Transverse colon (tissue), 4 donors: ENCODE results near the gene EEPD1. TPM values are rescaled to one million over a fixed set of nuclear protein-coding genes. Genes with fewer than 3 reads are reported as not detected.

Experiments used
- DNase-seq: peaks from one replicate; pipeline ENCODE4 v3.0.0-alpha.2; 2019
- H3K27ac ChIP-seq, 4 donors: fragments of 200-600 bp; sonication (generic); 2 replicates each; pipeline ENCODE4 v1.5.1; 2016 to 2018; ENCODE audit warnings: inconsistent platforms in 4 of 4
- H3K27me3 ChIP-seq: fragments of 200-600 bp; sonication (generic); 2 replicates; pipeline ENCODE4 v1.5.1; 2017; ENCODE audit warnings: inconsistent platforms
- H3K36me3 ChIP-seq, 4 donors: fragments of 200-600 bp; sonication (generic); 2 replicates each; pipeline ENCODE4 v1.5.1; 2017 to 2019; ENCODE audit warnings: inconsistent platforms in 4 of 4
- H3K4me1 ChIP-seq, 4 donors: fragments of 200-600 bp; sonication (generic); 2 replicates each; pipeline ENCODE4 v1.5.1; 2017 to 2020; ENCODE audit warnings: inconsistent platforms in 4 of 4
- H3K4me3 ChIP-seq, 4 donors: fragments of 200-600 bp; sonication (generic); 1 replicate in 1 of 4; 2 replicates in 3 of 4; pipeline versions ENCODE4 v1.5.1 to v1.6.1; 2017 to 2019; ENCODE audit warnings: inconsistent platforms in 4 of 4
- H3K9me3 ChIP-seq, 2 donors: fragments of 200-600 bp; sonication (generic); 2 replicates each; pipeline ENCODE4 v1.5.1; 2017 to 2019; ENCODE audit warnings: inconsistent platforms in 2 of 2
- EP300 ChIP-seq: sonication (generic); formaldehyde crosslinking; IDR thresholded peaks from one replicate; pipeline ENCODE4 v1.6.1; 2017; ENCODE audit warnings: antibody characterized with exemption, low read depth
- POLR2A ChIP-seq: fragments of 450-650 bp; IDR thresholded peaks from one replicate; pipeline ENCODE4 v1.6.1; 2016; ENCODE audit warnings: antibody characterized with exemption, mild to moderate bottlenecking, moderate library complexity
- POLR2AphosphoS5 ChIP-seq, 3 donors: sonication (generic); formaldehyde crosslinking; IDR thresholded peaks; one replicate each; pipeline ENCODE4 v1.6.1; 2016; ENCODE audit warnings: antibody characterized with exemption in 3 of 3
- WGBS, 2 donors: methylation state at CpG; one replicate each; pipeline ENCODE4 v1.1.5; 2018; ENCODE audit warnings: low coverage in 1 of 2; 5-methylcytosine and 5-hydroxymethylcytosine counted together
- in situ Hi-C, 4 donors: fragments of 200-750 bp; cut with MboI; loops; one replicate each; pipeline versions ENCODE4 v1.15.0 to v1.15.1; 2017; ENCODE audit warnings: low sequenced_read_pairs in 3 of 4, low pct_ligation_motif_present in 1 of 4, low pct_unique_long_range_greater_than_20kb in 1 of 4
- intact Hi-C: fragments of 100-400 bp; cut with DNase I; formaldehyde crosslinking; loops from one replicate; pipeline ENCODE4 v1.15.1; 2023; ENCODE audit warnings: low total_unique reads
- total RNA-seq, 4 donors: library from RNA; depleted of rRNA; stranded (reverse); fragments of >200 nt; gene quantifications; one replicate each; pipeline ENCODE4 v1.1.0, GENCODE V29; 2016
- TF ChIP-seq, protein P1 (sequence below), 5 experiments: fragments of 200-600 bp in 3 of 5; fragments of 450-650 bp in 2 of 5; sonication (generic) in 3 of 5; IDR thresholded peaks; 1 replicate in 2 of 5; 2 replicates in 3 of 5; pipeline ENCODE4 v1.5.1; 2016 to 2017; ENCODE audit warnings: antibody characterized with exemption in 5 of 5, inconsistent platforms in 3 of 5, mild to moderate bottlenecking in 2 of 5, moderate library complexity in 1 of 5

The EEPD1 gene
- total RNA-seq, 4 donors from 2014 or later = 16.2 to 36.2 (median 25.2) TPM

DNA sequence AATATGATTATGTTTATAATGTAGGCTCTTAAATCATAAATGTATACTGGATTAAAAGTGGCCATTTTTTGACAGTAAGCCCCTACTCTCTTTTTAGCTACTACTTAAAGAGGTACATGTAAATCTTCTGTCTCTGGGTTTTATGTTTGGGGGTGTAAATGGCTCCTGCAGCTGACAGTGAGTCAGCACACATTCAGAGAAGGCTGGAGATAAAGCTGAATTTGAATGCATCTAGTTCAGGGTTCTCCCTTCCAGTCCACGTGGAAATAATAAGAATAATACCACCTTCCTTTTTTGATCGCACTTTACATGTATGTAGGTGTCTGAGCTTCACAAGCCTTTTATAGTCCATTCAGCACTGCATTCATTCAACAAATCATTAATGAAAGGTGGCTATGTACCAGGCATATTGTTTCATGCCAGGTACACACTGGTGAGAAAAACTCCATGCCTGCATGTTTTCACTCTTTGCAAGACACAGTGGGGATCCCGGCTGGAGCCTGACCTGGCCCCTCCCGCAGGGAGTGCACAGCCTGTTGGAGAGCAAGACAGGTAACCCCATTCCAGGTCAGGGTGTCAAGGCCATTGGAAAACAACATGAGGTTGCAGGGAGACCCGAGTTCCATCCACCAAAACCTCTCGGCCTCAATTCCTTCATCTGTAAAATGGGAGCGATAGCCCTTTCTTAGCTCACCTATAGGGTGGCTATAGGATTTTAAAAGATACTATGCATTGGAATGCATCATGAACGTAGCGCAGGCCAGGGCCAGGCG, 129.1 kb downstream of the EEPD1 start:
- H3K27ac ChIP-seq = peak overlapping the region; percentile 70 to 82 (median 78)
- 78 to 86% methylated on average over 5 to 10 of the region's 10 CpGs for WGBS, 2 donors
- TF ChIP-seq EP300 (no peak), POLR2A (no peak), POLR2AphosphoS5 (IDR thresholded peaks at IDR 0.05) (no peak)
- TF ChIP-seq, protein P1, sequence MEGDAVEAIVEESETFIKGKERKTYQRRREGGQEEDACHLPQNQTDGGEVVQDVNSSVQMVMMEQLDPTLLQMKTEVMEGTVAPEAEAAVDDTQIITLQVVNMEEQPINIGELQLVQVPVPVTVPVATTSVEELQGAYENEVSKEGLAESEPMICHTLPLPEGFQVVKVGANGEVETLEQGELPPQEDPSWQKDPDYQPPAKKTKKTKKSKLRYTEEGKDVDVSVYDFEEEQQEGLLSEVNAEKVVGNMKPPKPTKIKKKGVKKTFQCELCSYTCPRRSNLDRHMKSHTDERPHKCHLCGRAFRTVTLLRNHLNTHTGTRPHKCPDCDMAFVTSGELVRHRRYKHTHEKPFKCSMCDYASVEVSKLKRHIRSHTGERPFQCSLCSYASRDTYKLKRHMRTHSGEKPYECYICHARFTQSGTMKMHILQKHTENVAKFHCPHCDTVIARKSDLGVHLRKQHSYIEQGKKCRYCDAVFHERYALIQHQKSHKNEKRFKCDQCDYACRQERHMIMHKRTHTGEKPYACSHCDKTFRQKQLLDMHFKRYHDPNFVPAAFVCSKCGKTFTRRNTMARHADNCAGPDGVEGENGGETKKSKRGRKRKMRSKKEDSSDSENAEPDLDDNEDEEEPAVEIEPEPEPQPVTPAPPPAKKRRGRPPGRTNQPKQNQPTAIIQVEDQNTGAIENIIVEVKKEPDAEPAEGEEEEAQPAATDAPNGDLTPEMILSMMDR (IDR thresholded peaks at IDR 0.05) = no peak
- intact Hi-C loops (no loop called here), in situ Hi-C loops (loop anchor here in 1 of 4 donors (25.0 kb wide), 1 partner anchor 120 kb away; the partner anchor contains the start of gene EEPD1)
- no peaks in the 10 kb centered on the region for H3K36me3 ChIP-seq
- no peaks in the 10 kb centered on the region for H3K9me3 ChIP-seq
- H3K4me1 ChIP-seq = peaks cover 28 to 68% (median 43%) of the 10 kb centered on the region in 4 donors
- H3K27me3 ChIP-seq = no peaks in the 10 kb centered on the region
- no peak for DNase-seq
- H3K4me3 ChIP-seq = no peak overlapping the region

DNA sequence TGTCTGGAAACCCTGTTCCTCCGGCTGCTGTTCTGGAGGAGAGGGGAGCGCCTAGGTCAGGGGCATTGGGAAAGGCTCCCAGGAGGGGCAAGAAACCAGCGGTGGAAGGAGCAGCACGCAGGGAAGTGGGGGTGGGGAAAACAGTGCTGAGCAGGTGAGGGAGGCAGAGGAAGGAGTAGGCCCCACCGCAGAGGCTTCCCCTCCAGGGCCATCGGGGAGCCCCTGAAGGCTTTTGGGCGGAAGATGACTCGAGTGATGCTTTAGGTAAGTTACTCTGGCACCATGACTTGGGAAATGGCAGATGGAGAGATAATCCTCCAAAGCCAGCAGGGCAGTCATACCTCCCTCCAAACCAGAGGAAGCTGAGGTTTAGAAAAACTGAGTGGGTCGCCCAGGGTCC, 130.1 kb downstream of the EEPD1 start:
- Histone ChIP-seq H3K9me3 (no peaks in the 10 kb centered on the region), H3K4me3 (no peak overlapping the region), H3K27ac (no peak overlapping the region), H3K36me3 (no peaks in the 10 kb centered on the region), H3K27me3 (no peaks in the 10 kb centered on the region), H3K4me1 (peaks cover 34 to 68% (median 47%) of the 10 kb centered on the region in 4 donors)
- 83% methylated on average over 9 of the region's 9 CpGs; no CpG with 5 or more reads in 1 of the 2 donors for WGBS, 2 donors
- TF ChIP-seq EP300 (no peak), POLR2A (no peak), POLR2AphosphoS5 (IDR thresholded peaks at IDR 0.05) (no peak)
- TF ChIP-seq, protein P1 (IDR thresholded peaks at IDR 0.05) = no peak
- in situ Hi-C loops = loop anchor here in 1 of 4 donors (25.0 kb wide), 1 partner anchor 121 kb away; the partner anchor contains the start of gene EEPD1
- intact Hi-C loops = no loop called here
- no peak for DNase-seq

DNA sequence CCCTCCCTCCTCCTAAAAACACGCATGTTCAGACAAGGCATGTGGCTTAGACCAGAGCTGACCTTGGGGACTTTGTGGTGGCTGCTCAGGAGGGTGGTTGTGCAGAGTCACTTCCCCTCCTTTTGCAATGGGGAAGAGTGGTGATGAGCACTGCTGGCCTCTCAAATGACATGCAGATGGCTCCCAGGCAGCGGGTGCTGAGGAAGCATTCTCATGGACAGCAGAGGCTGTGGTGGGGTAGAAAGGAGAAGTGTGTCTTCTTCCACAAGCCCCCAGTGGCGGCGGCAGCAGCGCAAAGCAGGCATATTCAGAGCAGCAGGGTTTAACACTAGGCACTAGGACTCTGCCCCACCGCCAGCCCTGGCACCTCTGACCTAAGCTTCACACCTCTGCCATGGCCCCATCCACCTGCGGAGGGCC, 130.7 kb downstream of the EEPD1 start:
- Histone ChIP-seq H3K4me3 (no peak overlapping the region), H3K27ac (no peak overlapping the region), H3K27me3 (no peaks in the 10 kb centered on the region), H3K4me1 (peaks cover 34 to 68% (median 48%) of the 10 kb centered on the region in 4 donors), H3K9me3 (no peaks in the 10 kb centered on the region), H3K36me3 (no peaks in the 10 kb centered on the region)
- TF ChIP-seq POLR2AphosphoS5 (IDR thresholded peaks at IDR 0.05) (no peak), EP300 (no peak), POLR2A (no peak)
- TF ChIP-seq, protein P1 (IDR thresholded peaks at IDR 0.05) = no peak
- DNase-seq = peak; percentile 48
- WGBS, 2 donors = 82% methylated on average over 7 of the region's 7 CpGs; no CpG with 5 or more reads in 1 of the 2 donors
- intact Hi-C loops = no loop called here
- in situ Hi-C loops = loop anchor here in 1 of 4 donors (25.0 kb wide), 1 partner anchor 121 kb away; the partner anchor contains the start of gene EEPD1

DNA sequence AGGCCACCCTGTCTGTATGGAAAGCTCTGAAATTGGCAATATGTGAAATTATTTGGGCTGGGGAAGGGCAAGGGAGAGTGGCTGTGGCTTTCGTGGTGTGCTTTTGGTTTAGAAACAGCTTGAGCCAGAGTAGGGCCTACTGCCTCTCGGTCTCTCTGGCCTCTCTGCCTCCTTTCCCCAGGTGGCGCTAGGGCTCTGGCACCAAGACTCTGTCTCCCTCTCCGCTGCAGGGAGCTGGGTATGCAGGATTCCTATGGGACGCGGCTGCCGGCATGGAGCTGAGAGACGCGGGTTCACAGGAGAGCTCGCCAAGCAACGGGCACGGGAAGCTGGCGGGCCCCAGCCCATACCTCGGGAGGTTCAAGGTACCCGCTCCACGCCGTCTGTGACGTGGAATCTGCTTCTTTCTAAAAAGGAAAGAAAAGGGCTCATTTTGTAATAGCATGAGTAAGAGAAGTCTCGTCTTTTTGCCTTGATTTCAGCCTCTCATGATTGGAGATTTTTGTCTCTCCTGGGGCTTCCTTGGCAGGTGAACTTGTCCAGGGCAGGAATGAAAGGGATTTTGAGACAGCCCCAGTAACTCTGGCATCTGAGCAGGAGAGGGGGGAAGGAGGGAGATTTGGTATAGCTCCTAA, 131.5 kb downstream of the EEPD1 start:
- WGBS, 2 donors = 87 to 91% methylated on average over 4 to 19 of the region's 19 CpGs
- DNase-seq = no peak
- TF ChIP-seq, protein P1 (IDR thresholded peaks at IDR 0.05) = no peak
- TF ChIP-seq POLR2A = no peak
- no peak for TF ChIP-seq POLR2AphosphoS5 (IDR thresholded peaks at IDR 0.05)
- no peak for TF ChIP-seq EP300
- Histone ChIP-seq H3K36me3 (no peaks in the 10 kb centered on the region), H3K4me3 (no peak overlapping the region), H3K27me3 (no peaks in the 10 kb centered on the region), H3K4me1 (peaks cover 31 to 64% (median 44%) of the 10 kb centered on the region in 4 donors), H3K27ac (no peak overlapping the region), H3K9me3 (no peaks in the 10 kb centered on the region)
- intact Hi-C loops = no loop called here
- in situ Hi-C loops = loop anchor here in 1 of 4 donors (25.0 kb wide), 1 partner anchor 122 kb away; the partner anchor contains the start of gene EEPD1
